ENCODE results near the gene ZNF273. TPM values are rescaled to one million over a fixed set of nuclear protein-coding genes. Genes with fewer than 3 reads are reported as not detected.
"Not testable (repeated sequence)": the region's sequence is repeated elsewhere in the genome, so short reads cannot be mapped to it uniquely, and the experiment has no call there.

The ZNF273 gene
- total RNA-seq, 1 donor from 2014 or later = 1.1 TPM

DNA sequence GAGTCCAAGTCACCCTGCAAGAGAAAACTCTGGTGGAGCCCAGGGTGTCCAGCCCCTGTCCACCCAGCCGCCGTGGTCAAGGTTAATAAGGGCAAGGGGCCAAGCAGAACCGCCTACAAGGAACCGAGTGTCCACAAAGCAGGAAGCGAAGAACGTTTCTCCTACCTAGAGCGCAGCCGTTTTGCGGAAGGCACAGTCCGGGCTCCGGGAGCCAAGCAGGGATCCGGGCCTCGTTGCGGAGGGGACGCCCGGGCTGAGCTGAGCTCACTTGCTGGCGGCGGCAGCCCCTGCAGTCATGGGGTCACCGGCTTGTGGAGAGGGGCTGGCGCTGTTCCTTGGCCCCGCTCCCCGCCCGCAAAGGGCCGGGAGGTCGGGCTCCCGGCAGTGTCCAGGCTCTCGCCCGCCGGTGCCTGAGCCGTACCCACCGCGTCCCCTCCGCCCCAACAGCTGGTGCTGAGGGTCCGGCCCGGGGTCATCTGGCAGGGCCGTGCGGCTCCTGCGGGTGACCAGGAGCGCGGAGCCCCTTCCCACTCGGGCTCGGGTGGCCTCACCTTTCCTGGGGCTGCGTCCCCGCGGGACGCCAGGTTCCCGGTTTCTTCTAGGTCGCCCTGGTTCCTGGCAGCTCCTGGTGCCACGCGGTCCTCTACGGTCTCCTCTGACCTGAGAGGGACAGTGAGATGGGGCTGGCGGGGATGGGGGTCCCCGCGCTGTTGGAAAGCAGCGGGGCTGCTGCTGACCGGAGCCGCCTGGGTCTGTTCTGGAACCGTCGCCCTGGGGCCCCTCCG lies 14.0 kb upstream of the ZNF273 start:
- peak overlapping the region; percentile 70 for H3K4me3 ChIP-seq
- H3K4me1 ChIP-seq = peaks cover 26% of the 10 kb centered on the region
- no peak overlapping the region for H3K27ac ChIP-seq (replicated peaks)
- peak; percentile 31 for DNase-seq
- H3K36me3 ChIP-seq = no peaks in the 10 kb centered on the region
- peaks cover 33% of the 10 kb centered on the region for H3K27me3 ChIP-seq (ENCODE audit: low read depth)
- TF ChIP-seq, protein P1, sequence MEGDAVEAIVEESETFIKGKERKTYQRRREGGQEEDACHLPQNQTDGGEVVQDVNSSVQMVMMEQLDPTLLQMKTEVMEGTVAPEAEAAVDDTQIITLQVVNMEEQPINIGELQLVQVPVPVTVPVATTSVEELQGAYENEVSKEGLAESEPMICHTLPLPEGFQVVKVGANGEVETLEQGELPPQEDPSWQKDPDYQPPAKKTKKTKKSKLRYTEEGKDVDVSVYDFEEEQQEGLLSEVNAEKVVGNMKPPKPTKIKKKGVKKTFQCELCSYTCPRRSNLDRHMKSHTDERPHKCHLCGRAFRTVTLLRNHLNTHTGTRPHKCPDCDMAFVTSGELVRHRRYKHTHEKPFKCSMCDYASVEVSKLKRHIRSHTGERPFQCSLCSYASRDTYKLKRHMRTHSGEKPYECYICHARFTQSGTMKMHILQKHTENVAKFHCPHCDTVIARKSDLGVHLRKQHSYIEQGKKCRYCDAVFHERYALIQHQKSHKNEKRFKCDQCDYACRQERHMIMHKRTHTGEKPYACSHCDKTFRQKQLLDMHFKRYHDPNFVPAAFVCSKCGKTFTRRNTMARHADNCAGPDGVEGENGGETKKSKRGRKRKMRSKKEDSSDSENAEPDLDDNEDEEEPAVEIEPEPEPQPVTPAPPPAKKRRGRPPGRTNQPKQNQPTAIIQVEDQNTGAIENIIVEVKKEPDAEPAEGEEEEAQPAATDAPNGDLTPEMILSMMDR (IDR thresholded peaks at IDR 0.05; ENCODE audit: borderline replicate concordance) = no peak
- H3K9me3 ChIP-seq (replicated peaks) = no peaks in the 10 kb centered on the region
- intact Hi-C loops (cut with micrococcal nuclease) = no loop called here

DNA sequence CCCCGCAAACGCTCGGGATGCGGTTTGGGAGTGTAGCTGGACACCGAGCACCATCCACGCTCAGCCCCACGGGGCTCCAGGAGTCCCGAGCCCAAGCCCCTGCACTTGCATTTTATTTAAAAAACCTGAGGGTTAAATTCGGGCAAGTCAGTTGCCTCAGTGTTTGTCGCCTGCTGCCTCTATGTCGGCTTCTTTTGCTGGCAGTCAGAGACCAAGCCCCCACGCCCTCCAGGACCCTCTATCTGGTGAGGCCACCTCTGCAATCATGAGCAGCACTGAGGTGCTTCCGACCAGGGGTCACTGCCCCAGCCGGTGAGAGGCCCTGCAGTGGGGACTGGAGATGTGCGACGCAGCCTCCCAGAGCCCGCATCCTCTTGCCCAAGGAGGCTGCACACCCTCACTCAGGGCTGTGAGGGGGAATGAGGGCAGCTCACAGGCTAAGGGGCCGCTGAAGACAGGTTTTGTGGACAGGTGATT lies 13.3 kb upstream of the ZNF273 start:
- Histone ChIP-seq H3K4me3 (peak overlapping the region; percentile 70), H3K27ac (replicated peaks) (no peak overlapping the region), H3K9me3 (replicated peaks) (no peaks in the 10 kb centered on the region), H3K27me3 (ENCODE audit: low read depth) (peaks cover 29% of the 10 kb centered on the region), H3K36me3 (no peaks in the 10 kb centered on the region), H3K4me1 (peaks cover 26% of the 10 kb centered on the region)
- TF ChIP-seq, protein P1 (IDR thresholded peaks at IDR 0.05; ENCODE audit: borderline replicate concordance) = no peak
- no peak for DNase-seq
- intact Hi-C loops (cut with micrococcal nuclease) = no loop called here

DNA sequence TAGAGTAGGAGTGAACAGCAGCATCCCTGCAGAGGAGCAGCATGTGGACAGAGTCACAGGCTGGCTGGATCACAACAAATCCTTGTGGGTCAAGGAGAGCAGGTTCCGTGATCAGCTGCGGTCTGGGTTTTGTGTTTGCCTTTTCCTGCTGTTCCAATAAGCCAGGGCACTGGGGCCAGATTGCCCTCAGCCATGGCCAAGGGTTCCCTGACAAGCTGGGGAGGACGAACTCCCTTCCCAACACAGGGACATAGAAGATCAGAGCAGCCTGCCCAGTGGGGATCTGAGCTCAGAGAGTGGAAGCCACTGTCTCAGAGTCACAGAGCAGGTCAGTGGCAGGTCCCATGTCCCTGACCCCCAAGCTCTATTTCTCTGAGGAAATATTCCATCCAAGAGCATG lies 12.8 kb upstream of the ZNF273 start:
- DNase-seq; intact Hi-C loops (cut with micrococcal nuclease); H3K9me3 ChIP-seq (replicated peaks); H3K36me3 ChIP-seq; H3K4me3 ChIP-seq; H3K27ac ChIP-seq (replicated peaks): not testable (repeated sequence)
- H3K27me3 ChIP-seq (ENCODE audit: low read depth) = peaks cover 28% of the 10 kb centered on the region
- H3K4me1 ChIP-seq = peaks cover 26% of the 10 kb centered on the region

DNA sequence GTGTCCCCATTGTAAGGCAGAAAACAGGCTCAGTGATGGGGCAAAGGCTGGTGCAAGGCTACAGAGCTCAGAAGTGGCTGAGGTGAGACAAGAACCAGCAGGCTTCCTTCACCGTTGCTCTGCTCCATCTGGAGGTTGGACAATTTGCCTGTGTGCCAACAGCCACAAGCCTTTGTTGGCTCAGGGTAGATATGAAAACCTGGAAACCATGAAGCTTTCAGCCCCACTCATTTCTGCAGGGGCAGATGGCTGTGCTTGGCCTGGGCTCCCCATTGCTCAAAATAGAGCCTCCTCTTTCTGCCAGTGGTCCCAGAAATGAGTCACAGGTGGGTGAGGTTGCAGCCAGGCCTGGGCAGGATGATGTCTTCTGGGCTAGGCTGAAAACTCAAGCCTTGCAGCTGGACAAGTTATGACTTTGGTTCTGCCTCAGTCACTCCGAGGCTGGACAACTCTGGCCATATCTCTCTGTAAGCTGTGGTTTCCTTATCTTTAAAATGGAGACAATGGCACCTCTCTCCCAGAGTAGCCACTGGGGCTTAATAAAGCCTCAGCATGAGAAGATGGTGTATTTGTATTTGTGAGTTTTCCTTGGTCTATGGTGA lies 12.2 kb upstream of the ZNF273 start:
- H3K27ac ChIP-seq (replicated peaks) = no peak overlapping the region
- TF ChIP-seq, protein P1 (IDR thresholded peaks at IDR 0.05; ENCODE audit: borderline replicate concordance) = no peak
- H3K9me3 ChIP-seq (replicated peaks) = no peaks in the 10 kb centered on the region

DNA sequence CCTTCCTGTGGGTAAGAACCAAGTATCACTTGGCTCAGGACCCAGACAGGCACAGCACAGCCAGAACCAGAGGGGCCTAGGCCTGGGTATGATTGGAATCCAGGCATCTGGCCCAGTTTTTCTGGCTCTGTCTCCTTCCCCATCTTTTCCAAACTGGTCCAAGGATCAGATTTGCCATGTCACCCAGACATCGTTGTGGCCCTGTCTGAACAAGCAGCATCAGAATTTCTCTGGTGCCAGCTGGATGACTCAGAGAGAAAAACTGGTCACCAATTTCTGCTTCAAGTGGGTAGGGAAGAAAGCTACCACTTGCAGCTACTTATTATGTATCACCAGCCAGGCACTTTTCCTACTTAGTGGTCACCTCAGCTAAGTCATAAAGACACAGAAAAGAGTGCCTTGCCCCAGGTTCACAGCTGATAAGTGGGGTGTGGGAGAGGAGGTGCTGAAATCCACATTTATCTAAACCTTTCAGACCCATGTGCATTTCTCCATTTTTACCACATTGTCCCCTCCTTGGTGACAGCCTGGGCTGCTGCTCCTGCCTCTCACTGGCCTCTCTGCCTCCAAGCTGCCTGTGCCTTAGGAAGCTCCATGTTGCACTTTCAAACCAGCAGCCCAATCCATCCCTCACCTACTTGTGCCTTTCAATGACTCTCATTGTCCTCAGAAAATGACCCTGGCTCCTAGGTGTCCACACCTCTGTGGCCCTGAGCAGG lies 11.6 kb upstream of the ZNF273 start:
- Histone ChIP-seq H3K27me3 (ENCODE audit: low read depth) (peaks cover 28% of the 10 kb centered on the region), H3K4me1 (peaks cover 26% of the 10 kb centered on the region)
- H3K9me3 ChIP-seq (replicated peaks); intact Hi-C loops (cut with micrococcal nuclease); H3K27ac ChIP-seq (replicated peaks); DNase-seq; H3K4me3 ChIP-seq; H3K36me3 ChIP-seq: not testable (repeated sequence)

More for the DNA sequence above, 12.2 kb upstream of the ZNF273 start:
- H3K4me3 ChIP-seq = no peak overlapping the region
- intact Hi-C loops (cut with micrococcal nuclease) = no loop called here
- H3K27me3 ChIP-seq (ENCODE audit: low read depth) = peaks cover 28% of the 10 kb centered on the region
- H3K36me3 ChIP-seq = no peaks in the 10 kb centered on the region
- H3K4me1 ChIP-seq = peaks cover 26% of the 10 kb centered on the region
- no peak for DNase-seq

DNA sequence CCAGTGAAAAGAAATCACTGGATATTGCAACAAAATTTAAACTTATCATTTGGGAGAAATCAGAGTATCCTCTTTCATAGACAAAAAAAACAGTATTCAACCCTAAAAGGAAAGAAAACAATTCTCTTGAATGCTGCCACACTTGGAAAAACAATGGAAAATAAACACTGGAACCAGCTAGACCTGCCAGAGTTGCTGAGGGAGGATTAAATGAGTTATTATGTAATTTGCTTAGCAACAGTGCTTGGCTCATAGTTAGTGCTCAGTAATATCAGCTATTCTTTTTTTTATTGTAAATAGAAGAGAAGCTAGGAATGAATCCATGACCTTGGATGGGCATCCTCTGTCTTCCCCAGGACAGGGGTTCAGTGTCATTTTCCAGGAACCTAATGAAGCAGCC lies 11.0 kb upstream of the ZNF273 start:
- H3K4me1 ChIP-seq = peaks cover 26% of the 10 kb centered on the region
- H3K4me3 ChIP-seq = no peak overlapping the region
- DNase-seq = no peak
- H3K36me3 ChIP-seq = no peaks in the 10 kb centered on the region
- peaks cover 23% of the 10 kb centered on the region for H3K27me3 ChIP-seq (ENCODE audit: low read depth)
- H3K27ac ChIP-seq (replicated peaks) = no peak overlapping the region
- H3K9me3 ChIP-seq (replicated peaks) = no peaks in the 10 kb centered on the region
- TF ChIP-seq, protein P1 (IDR thresholded peaks at IDR 0.05; ENCODE audit: borderline replicate concordance) = no peak
- intact Hi-C loops (cut with micrococcal nuclease) = no loop called here
